ENCODE results near the gene ADA.

The ADA gene

DNA sequence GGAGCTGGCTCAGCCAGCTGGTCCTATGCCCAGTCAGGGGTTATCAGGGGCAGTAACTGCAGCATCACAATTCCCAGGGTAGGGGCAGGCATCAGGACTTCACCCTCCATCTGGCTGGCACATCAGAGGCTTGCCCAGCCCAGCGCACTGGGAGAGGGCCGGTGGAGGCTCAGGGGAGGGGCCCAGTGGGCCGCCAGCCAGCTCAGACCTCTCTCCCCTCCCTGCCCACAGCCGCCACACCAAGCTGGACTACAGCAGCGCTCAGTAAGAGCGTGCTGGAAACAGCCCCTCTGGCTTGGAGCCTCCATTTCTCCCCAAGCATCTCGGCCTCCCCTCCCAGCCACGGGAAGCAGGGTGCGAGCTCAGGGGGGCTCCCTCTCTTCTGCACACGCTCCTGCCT, 22.0 kb downstream of the ADA start:
- Histone ChIP-seq H3K4me3 (ENCODE audit: low read length, poor library complexity, severe bottlenecking) (no peak overlapping the region), H3K4me1 (ENCODE audit: insufficient read depth, low read length, poor library complexity, severe bottlenecking) (no peaks in the 10 kb centered on the region), H3K9me2 (replicated peaks; ENCODE audit: low read depth, low read length) (no peaks in the 10 kb centered on the region), H3K27me3 (ENCODE audit: insufficient read depth, low read length, poor library complexity, severe bottlenecking) (no peaks in the 10 kb centered on the region), H3K9ac (ENCODE audit: low read depth, low read length, poor library complexity, severe bottlenecking) (no peak overlapping the region), H3K4me2 (ENCODE audit: low read depth, low read length, poor library complexity, severe bottlenecking) (no peak overlapping the region), H3K79me2 (ENCODE audit: insufficient read depth, low read length) (no peaks in the 10 kb centered on the region), H4K20me1 (ENCODE audit: insufficient read depth, low read length, poor library complexity, severe bottlenecking) (no peaks in the 10 kb centered on the region), H2AFZ (ENCODE audit: low read length) (no peak overlapping the region), H3F3A (ENCODE audit: low read depth) (no peaks in the 10 kb centered on the region), H3K9me3 (ENCODE audit: insufficient read depth, low read depth, low read length) (no peaks in the 10 kb centered on the region), H3K36me3 (ENCODE audit: insufficient read depth, low read length) (peaks cover 69% of the 10 kb centered on the region; the same call in 1 of the 2 replicates)
- TF ChIP-seq, protein P1, sequence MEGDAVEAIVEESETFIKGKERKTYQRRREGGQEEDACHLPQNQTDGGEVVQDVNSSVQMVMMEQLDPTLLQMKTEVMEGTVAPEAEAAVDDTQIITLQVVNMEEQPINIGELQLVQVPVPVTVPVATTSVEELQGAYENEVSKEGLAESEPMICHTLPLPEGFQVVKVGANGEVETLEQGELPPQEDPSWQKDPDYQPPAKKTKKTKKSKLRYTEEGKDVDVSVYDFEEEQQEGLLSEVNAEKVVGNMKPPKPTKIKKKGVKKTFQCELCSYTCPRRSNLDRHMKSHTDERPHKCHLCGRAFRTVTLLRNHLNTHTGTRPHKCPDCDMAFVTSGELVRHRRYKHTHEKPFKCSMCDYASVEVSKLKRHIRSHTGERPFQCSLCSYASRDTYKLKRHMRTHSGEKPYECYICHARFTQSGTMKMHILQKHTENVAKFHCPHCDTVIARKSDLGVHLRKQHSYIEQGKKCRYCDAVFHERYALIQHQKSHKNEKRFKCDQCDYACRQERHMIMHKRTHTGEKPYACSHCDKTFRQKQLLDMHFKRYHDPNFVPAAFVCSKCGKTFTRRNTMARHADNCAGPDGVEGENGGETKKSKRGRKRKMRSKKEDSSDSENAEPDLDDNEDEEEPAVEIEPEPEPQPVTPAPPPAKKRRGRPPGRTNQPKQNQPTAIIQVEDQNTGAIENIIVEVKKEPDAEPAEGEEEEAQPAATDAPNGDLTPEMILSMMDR (conservative IDR thresholded peaks at IDR 0.05; ENCODE audit: low read length), result no peak
- TF ChIP-seq EZH2phosphoT487 (IDR thresholded peaks at IDR 0.05; ENCODE audit: borderline replicate concordance), result no peak

GRCh38 chr20:44629017-44629385, 22.5 kb downstream of the ADA start:
- Histone ChIP-seq H2AFZ (ENCODE audit: low read length) (no peak overlapping the region), H3K36me3 (ENCODE audit: insufficient read depth, low read length) (peaks cover 69% of the 10 kb centered on the region; the same call in 1 of the 2 replicates), H4K20me1 (ENCODE audit: insufficient read depth, low read length, poor library complexity, severe bottlenecking) (no peaks in the 10 kb centered on the region), H3K27me3 (ENCODE audit: insufficient read depth, low read length, poor library complexity, severe bottlenecking) (no peaks in the 10 kb centered on the region), H3K79me2 (ENCODE audit: insufficient read depth, low read length) (no peaks in the 10 kb centered on the region), H3K9me2 (replicated peaks; ENCODE audit: low read depth, low read length) (no peaks in the 10 kb centered on the region), H3K9me3 (ENCODE audit: insufficient read depth, low read depth, low read length) (no peaks in the 10 kb centered on the region), H3K4me2 (ENCODE audit: low read depth, low read length, poor library complexity, severe bottlenecking) (no peak overlapping the region), H3K4me3 (ENCODE audit: low read length, poor library complexity, severe bottlenecking) (no peak overlapping the region), H3K9ac (ENCODE audit: low read depth, low read length, poor library complexity, severe bottlenecking) (no peak overlapping the region), H3K4me1 (ENCODE audit: insufficient read depth, low read length, poor library complexity, severe bottlenecking) (no peaks in the 10 kb centered on the region), H3F3A (ENCODE audit: low read depth) (no peaks in the 10 kb centered on the region)
- TF ChIP-seq, protein P1 (conservative IDR thresholded peaks at IDR 0.05; ENCODE audit: low read length), result no peak
- no peak for TF ChIP-seq EZH2phosphoT487 (IDR thresholded peaks at IDR 0.05; ENCODE audit: borderline replicate concordance)

- Histone ChIP-seq H3K9me3 (ENCODE audit: insufficient read depth, low read depth, low read length) (no peaks in the 10 kb centered on the region), H2AFZ (ENCODE audit: low read length) (no peak overlapping the region), H3K27me3 (ENCODE audit: insufficient read depth, low read length, poor library complexity, severe bottlenecking) (no peaks in the 10 kb centered on the region), H3K4me3 (ENCODE audit: low read length, poor library complexity, severe bottlenecking) (no peak overlapping the region), H3K9me2 (replicated peaks; ENCODE audit: low read depth, low read length) (no peaks in the 10 kb centered on the region), H3K36me3 (ENCODE audit: insufficient read depth, low read length) (peaks cover 71% of the 10 kb centered on the region), H3K79me2 (ENCODE audit: insufficient read depth, low read length) (no peaks in the 10 kb centered on the region), H4K20me1 (ENCODE audit: insufficient read depth, low read length, poor library complexity, severe bottlenecking) (no peaks in the 10 kb centered on the region), H3K4me2 (ENCODE audit: low read depth, low read length, poor library complexity, severe bottlenecking) (no peak overlapping the region), H3K4me1 (ENCODE audit: insufficient read depth, low read length, poor library complexity, severe bottlenecking) (no peaks in the 10 kb centered on the region), H3F3A (ENCODE audit: low read depth) (no peaks in the 10 kb centered on the region), H3K9ac (ENCODE audit: low read depth, low read length, poor library complexity, severe bottlenecking) (no peak overlapping the region)
- TF ChIP-seq, protein P1 (conservative IDR thresholded peaks at IDR 0.05; ENCODE audit: low read length), result no peak
- no peak for TF ChIP-seq EZH2phosphoT487 (IDR thresholded peaks at IDR 0.05; ENCODE audit: borderline replicate concordance)
These were observed 24.0 kb downstream of the ADA start for GRCh38 chr20:44627364-44628010.
